Left renal cortex interstitium (tissue), 4 donors: Measurements from ENCODE around the gene KCNH4. TPM values are rescaled to one million over a fixed set of nuclear protein-coding genes. Genes with fewer than 3 reads are reported as not detected.
"Not testable (repeated sequence)": the region's sequence is repeated elsewhere in the genome, so short reads cannot be mapped to it uniquely, and the experiment has no call there.

Source experiments
- DNase-seq, 4 donors: peaks; one replicate each; pipeline ENCODE4 v3.0.0-alpha.2; 2013; ENCODE audit warnings: low read depth in 4 of 4, low spot score in 2 of 4, missing footprints in 1 of 4
- polyA plus RNA-seq, 4 donors: library from polyadenylated mRNA; unstranded; fragments of 120-200 nt; gene quantifications; one replicate each; pipeline ENCODE4 v1.2.1, GENCODE V29; 2013; ENCODE audit not compliant: insufficient read length in 4 of 4

KCNH4 gene
- polyA plus RNA-seq, 4 donors: 0.03 to 0.09 (median 0.06) TPM

DNA sequence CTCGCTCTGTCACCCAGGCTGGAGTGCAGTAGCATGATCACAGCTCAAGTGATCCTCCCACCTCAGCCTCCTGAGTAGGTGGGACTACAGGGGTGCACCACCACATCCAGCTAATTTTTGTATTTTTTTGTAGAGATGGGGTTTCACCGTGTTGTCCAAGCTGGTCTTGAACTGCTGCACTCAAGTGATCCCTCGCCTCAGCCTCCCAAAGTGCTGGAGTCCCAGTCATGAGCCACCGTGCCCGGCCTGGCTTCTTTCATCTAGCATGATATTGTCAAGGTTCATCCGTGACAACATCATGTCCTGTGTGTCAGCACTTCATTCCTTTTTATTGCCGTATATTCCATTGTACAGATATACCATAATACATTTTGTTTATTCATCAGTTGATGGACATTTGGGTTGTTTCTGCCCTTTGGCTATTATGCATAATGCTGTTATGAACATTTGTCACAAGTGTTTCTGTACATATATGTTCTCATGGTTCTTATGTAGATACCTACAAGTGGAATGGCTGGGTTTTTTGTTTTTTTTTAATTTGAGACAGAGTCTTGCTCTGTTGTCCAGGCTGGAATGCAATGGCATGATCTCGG, 16.7 kb upstream of the KCNH4 start:
- no peak for DNase-seq

GRCh38 chr17:42193969-42194899, 13.3 kb upstream of the KCNH4 start, which contains the start of gene GHDC:
GHDC (minus strand) TSS chr17:42194494; CDS start chr17:42193581, 913 bp downstream.
- peak in 3 of 4 donors; percentile 41 to 81 (median 70) for DNase-seq

DNA sequence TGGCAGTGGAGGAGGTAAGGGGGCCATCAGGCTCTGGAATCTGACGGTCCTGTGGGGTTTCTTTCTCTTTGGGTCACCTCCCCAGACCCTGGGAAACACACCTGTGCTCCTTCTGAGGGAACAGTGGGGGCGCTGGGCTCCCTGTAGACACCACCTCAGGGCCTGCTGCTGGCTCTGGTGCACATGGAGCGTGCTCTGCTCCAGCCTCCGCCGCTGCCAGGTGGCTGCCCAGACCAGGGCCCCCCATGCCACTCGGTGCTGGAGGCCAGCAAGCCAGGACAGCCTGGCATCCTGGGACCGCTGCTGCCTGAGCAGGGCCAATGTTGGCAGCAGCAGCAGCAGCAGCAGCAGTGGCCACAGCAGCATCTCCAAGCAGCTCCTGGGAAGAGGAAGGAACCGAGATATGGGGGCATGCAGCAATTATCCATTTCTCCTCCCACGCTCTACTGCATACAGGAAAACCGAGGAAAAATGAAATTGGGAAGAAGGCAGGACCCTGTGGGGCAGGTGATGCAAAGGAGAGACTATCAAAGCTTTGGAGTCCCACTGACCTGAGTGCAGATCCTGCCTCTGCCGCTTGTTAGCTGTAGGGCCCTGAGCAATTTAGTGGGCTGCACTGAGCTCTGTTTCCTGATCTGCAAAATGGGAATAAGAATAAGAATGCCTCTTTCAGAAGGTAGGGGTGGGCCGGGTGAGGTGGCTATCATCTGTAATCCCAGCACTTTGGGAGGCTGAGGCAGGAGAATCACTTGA, 12.4 kb upstream of the KCNH4 start:
- no peak for DNase-seq

GRCh38 chr17:42192189-42193126, 11.5 kb upstream of the KCNH4 start:
- no peak for DNase-seq

- no peak for DNase-seq
Measured at GRCh38 chr17:42191275-42191608, 10.3 kb upstream of the KCNH4 start.

GRCh38 chr17:42190491-42191274, 9.7 kb upstream of the KCNH4 start:
- no peak for DNase-seq

GRCh38 chr17:42189651-42189965, 8.7 kb upstream of the KCNH4 start:
- no peak for DNase-seq

DNA sequence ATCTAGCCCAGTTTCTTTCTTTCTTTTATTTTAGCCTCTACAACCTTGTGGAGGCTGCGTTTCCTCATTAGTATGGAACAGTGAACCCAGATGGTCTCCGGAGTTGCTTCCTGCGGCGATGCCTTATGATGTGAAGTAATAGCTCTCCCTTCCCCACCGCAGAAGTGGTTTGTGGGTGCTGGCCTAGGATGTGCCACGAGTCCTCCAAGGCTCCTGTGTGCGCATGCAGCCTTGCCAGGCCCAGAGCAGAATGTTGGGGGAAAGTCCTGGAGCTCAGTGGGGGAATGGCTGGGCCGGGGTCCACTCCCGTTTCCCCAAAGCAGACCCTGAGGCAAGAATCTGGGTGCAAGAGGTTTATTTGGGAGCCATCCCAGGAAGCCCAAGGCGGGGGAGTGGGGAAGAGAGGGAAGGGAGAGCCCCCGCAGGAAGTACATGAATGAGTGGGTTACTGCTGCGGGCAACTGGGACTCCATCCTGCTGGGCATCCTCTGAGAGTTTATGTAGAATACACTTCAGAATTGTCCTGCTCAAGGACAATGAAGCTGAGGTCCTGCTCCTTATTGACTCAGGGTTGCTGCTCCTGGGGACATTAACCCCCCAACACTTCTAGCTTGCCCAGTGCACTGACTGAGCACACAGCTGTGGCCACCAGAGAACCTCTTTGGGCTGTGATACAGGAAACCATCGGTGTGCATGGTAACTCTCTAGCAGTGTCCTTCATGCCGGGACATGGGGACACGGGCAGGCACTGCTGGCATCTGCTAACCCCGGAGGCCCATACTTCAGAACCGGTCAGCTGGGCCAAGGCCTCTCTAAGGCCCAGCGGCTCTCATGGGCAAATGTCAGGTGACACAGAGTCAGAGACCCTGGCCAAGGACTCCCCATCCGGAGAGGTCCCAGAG, 8.1 kb upstream of the KCNH4 start:
- DNase-seq: no peak

- no peak for DNase-seq
Measured at GRCh38 chr17:42187833-42188232, 6.9 kb upstream of the KCNH4 start.

DNA sequence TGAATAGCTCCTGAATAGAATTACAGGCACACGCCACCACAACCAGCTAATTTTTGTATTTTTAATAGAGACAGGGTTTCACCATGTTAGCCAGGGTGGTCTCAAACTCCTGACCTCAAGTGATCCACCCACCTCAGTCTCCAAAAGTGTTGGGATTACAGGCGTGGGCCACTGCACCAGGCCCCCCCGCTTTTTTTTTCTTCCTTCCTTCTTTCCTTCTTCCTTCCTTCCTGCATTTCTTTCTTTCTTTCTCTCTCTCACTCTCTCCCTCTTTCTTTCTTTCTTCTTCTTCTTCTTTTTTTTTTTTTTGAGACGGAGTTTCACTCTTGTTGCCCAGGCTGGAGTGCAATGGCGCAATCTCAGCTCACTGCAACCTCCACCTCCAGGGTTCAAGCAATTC, 5.2 kb upstream of the KCNH4 start:
- not testable (repeated sequence) for DNase-seq

- DNase-seq: no peak
Measured at GRCh38 chr17:42185621-42185930, 4.6 kb upstream of the KCNH4 start.

GRCh38 chr17:42184713-42185620, 4.0 kb upstream of the KCNH4 start, which contains the start of gene HCRT:
HCRT (minus strand) TSS chr17:42185452; CDS start chr17:42185365, 87 bp downstream.
- no peak for DNase-seq

DNA sequence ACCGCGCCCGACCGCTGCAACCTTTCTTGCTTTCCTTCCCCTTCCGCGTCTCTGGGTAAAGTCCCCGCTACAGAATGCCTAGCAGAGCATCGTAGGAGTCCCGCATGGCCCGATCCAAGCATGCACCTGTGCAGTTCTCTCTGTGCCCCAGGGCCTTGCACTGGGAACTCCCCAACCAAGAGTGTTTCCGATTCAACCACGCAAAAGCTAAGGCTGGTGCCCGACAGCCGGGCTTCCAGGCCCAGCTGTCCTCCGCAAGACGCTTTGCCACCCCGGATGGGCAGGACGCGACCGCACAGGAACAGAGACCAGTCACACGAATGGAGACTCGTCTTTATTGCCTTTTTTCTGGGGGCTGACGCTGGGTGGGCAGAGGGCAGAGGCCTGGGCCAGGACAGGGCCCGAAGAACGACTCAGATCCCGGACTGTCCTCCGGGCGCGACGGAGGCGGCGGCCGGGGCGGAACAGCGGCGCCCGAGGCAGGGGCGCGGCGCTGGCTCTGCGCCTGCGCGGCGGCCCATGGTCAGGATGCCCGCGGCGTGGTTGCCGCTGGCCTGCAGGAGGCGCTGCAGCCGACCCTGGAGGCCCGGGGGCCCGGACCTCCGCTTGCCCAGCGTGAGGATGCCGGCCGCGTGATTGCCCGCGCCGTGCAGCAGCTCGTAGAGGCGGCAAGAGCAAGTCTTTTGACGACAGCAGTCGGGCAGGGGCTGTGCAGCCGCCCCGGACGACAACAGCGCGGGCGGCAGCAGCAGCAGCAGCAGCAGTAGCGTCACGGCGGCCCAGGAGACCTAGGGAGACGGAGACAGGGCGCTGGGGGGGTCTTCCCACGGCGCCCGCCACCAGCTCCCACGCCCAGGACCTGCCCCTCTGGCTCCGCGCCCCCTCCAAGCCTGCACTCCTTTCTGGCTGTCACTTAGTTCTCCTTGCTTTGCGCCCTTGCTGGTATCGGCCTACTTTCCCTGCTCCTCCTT, 3.1 kb upstream of the KCNH4 start:
- DNase-seq: peak in 2 of 4 donors; percentile 42 to 62

GRCh38 chr17:42182927-42183734, 2.2 kb upstream of the KCNH4 start:
- no peak for DNase-seq

DNA sequence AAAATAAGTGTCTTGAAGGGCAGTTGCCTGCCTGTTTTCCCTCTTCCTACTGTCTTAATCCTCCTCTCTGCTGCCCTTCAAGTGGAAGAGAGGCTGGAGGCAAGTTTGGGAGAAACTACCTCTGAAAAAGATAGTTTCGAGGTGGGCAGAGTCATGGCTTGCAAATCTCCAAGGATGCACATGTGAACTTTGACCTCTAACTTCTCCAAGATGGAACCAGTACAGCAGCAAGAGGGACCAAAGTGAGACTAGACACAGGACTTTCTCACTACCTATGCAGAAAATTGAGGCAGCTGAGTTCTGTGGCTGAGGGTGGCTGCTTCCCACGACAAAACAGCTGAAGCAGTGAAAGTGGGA, 887 bp upstream of the KCNH4 start:
- no peak for DNase-seq
